HUES64 (cell line): ENCODE data around the gene GAN.
"Not testable (repeated sequence)": the region's sequence is repeated elsewhere in the genome, so short reads cannot be mapped to it uniquely, and the experiment has no call there.

ENCODE experiments used
- H3K27ac ChIP-seq: 2 replicates; pipeline ENCODE4 v1.7.0; 2013; ENCODE audit warnings: low read depth, low read length, inconsistent platforms
- H3K27me3 ChIP-seq: 2 replicates; pipeline ENCODE4 v1.6.1; 2013; ENCODE audit warnings: mild to moderate bottlenecking, low read length; ENCODE audit not compliant: insufficient read depth
- H3K36me3 ChIP-seq: 2 replicates; pipeline ENCODE4 v1.6.1; 2013; ENCODE audit warnings: mild to moderate bottlenecking, low read length; ENCODE audit not compliant: insufficient read depth
- H3K4me1 ChIP-seq: 2 replicates; pipeline ENCODE4 v1.6.1; 2013; ENCODE audit warnings: mild to moderate bottlenecking, low read length, moderate library complexity; ENCODE audit not compliant: insufficient read depth
- H3K4me3 ChIP-seq: 2 replicates; pipeline ENCODE4 v1.5.1; 2013; ENCODE audit warnings: mild to moderate bottlenecking, low read length, moderate library complexity
- H3K9ac ChIP-seq: 2 replicates; pipeline ENCODE4 v1.6.1; 2013; ENCODE audit warnings: mild to moderate bottlenecking, low read depth, low read length
- H3K9me3 ChIP-seq: 2 replicates; pipeline ENCODE4 v1.6.1; 2013; ENCODE audit warnings: low read depth, low read length; ENCODE audit not compliant: insufficient read depth
- WGBS: fragments of 150-250, 120-280 bp; methylation state at CpG from one replicate; pipeline ENCODE4 v1.1.7; 2013; ENCODE audit warnings: missing lambda C conversion rate; 5-methylcytosine and 5-hydroxymethylcytosine counted together

GAN gene

GRCh38 chr16:81327011-81327410 is 12.2 kb downstream of the GAN start:
- Histone ChIP-seq H3K27ac (no peak overlapping the region), H3K4me1 (no peaks in the 10 kb centered on the region), H3K9me3 (no peaks in the 10 kb centered on the region), H3K9ac (no peak overlapping the region), H3K4me3 (no peak overlapping the region), H3K27me3 (no peaks in the 10 kb centered on the region), H3K36me3 (no peaks in the 10 kb centered on the region)
- 87% methylated on average over 5 of the region's 5 CpGs for WGBS

- 81% methylated on average over 7 of the region's 8 CpGs for WGBS
- no peaks in the 10 kb centered on the region for H3K4me1 ChIP-seq
- H3K4me3 ChIP-seq: no peak overlapping the region
- H3K36me3 ChIP-seq: no peaks in the 10 kb centered on the region
- H3K9ac ChIP-seq: no peak overlapping the region
- H3K27me3 ChIP-seq: no peaks in the 10 kb centered on the region
- H3K9me3 ChIP-seq: no peaks in the 10 kb centered on the region
- H3K27ac ChIP-seq: no peak overlapping the region
Measured at GRCh38 chr16:81327447-81328196, 12.9 kb downstream of the GAN start.

GRCh38 chr16:81329947-81330346 is 15.2 kb downstream of the GAN start:
- Histone ChIP-seq H3K27ac (no peak overlapping the region), H3K27me3 (no peaks in the 10 kb centered on the region), H3K9ac (no peak overlapping the region), H3K4me1 (no peaks in the 10 kb centered on the region), H3K9me3 (no peaks in the 10 kb centered on the region), H3K36me3 (no peaks in the 10 kb centered on the region), H3K4me3 (no peak overlapping the region)
- 84% methylated on average over 5 of the region's 5 CpGs for WGBS

- Histone ChIP-seq H3K9ac (no peak overlapping the region), H3K9me3 (no peaks in the 10 kb centered on the region), H3K36me3 (no peaks in the 10 kb centered on the region), H3K4me1 (no peaks in the 10 kb centered on the region), H3K27me3 (no peaks in the 10 kb centered on the region), H3K27ac (no peak overlapping the region), H3K4me3 (no peak overlapping the region)
- WGBS: 94% methylated on average over 3 of the region's 3 CpGs
Measured at GRCh38 chr16:81333356-81333755, 18.6 kb downstream of the GAN start.

- Histone ChIP-seq H3K36me3 (no peaks in the 10 kb centered on the region), H3K4me3 (no peak overlapping the region), H3K9ac (no peak overlapping the region), H3K27me3 (no peaks in the 10 kb centered on the region), H3K9me3 (no peaks in the 10 kb centered on the region), H3K27ac (no peak overlapping the region), H3K4me1 (no peaks in the 10 kb centered on the region)
- 86% methylated on average over 6 of the region's 6 CpGs for WGBS
Measured at GRCh38 chr16:81335669-81336068, 20.9 kb downstream of the GAN start.

GRCh38 chr16:81337097-81337496 is 22.3 kb downstream of the GAN start:
- no peak overlapping the region for H3K27ac ChIP-seq
- no peaks in the 10 kb centered on the region for H3K9me3 ChIP-seq
- WGBS: 95% methylated on average over 5 of the region's 5 CpGs
- no peak overlapping the region for H3K4me3 ChIP-seq
- no peaks in the 10 kb centered on the region for H3K4me1 ChIP-seq
- no peaks in the 10 kb centered on the region for H3K27me3 ChIP-seq
- no peak overlapping the region for H3K9ac ChIP-seq
- H3K36me3 ChIP-seq: no peaks in the 10 kb centered on the region

- 92% methylated on average over 2 of the region's 3 CpGs for WGBS
- H3K36me3 ChIP-seq, H3K27ac ChIP-seq, H3K9ac ChIP-seq, H3K27me3 ChIP-seq, H3K4me3 ChIP-seq, H3K4me1 ChIP-seq: not testable (repeated sequence)
- H3K9me3 ChIP-seq: peaks cover 19% of the 10 kb centered on the region
Measured at GRCh38 chr16:81345172-81345571, 30.4 kb downstream of the GAN start.

GRCh38 chr16:81347425-81347824 is 32.7 kb downstream of the GAN start:
- Histone ChIP-seq H3K9ac (no peak overlapping the region), H3K4me1 (no peaks in the 10 kb centered on the region), H3K9me3 (peaks cover 19% of the 10 kb centered on the region), H3K27ac (no peak overlapping the region), H3K36me3 (peaks cover 6% of the 10 kb centered on the region), H3K27me3 (no peaks in the 10 kb centered on the region), H3K4me3 (no peak overlapping the region)
- WGBS: 88% methylated on average over 1 of the region's 1 CpG

- H3K27ac ChIP-seq: no peak overlapping the region
- H3K4me3 ChIP-seq: no peak overlapping the region
- H3K4me1 ChIP-seq: no peaks in the 10 kb centered on the region
- peaks cover 19% of the 10 kb centered on the region for H3K9me3 ChIP-seq
- no peak overlapping the region for H3K9ac ChIP-seq
- 100% methylated on average over 3 of the region's 4 CpGs for WGBS
- peaks cover 17% of the 10 kb centered on the region for H3K36me3 ChIP-seq
- H3K27me3 ChIP-seq: no peaks in the 10 kb centered on the region
Measured at GRCh38 chr16:81349608-81350305, 35.0 kb downstream of the GAN start.

- Histone ChIP-seq H3K27me3 (no peaks in the 10 kb centered on the region), H3K9ac (no peak overlapping the region), H3K27ac (no peak overlapping the region), H3K36me3 (peaks cover 20% of the 10 kb centered on the region), H3K4me1 (no peaks in the 10 kb centered on the region), H3K4me3 (no peak overlapping the region), H3K9me3 (peaks cover 19% of the 10 kb centered on the region)
- WGBS: 95% methylated on average over 2 of the region's 4 CpGs
Measured at GRCh38 chr16:81350306-81350615, 35.5 kb downstream of the GAN start.

GRCh38 chr16:81353895-81354294 is 39.1 kb downstream of the GAN start:
- no peak overlapping the region for H3K4me3 ChIP-seq
- no peaks in the 10 kb centered on the region for H3K27me3 ChIP-seq
- H3K9me3 ChIP-seq: no peaks in the 10 kb centered on the region
- no peak overlapping the region for H3K9ac ChIP-seq
- no peaks in the 10 kb centered on the region for H3K4me1 ChIP-seq
- H3K27ac ChIP-seq: no peak overlapping the region
- 95% methylated on average over 3 of the region's 3 CpGs for WGBS
- H3K36me3 ChIP-seq: peaks cover 41% of the 10 kb centered on the region
